Breast epithelium (tissue), 4 donors: ENCODE measurements around the gene ALOX12B. TPM values are rescaled to one million over a fixed set of nuclear protein-coding genes. Genes with fewer than 3 reads are reported as not detected.

Experiments
- DNase-seq, 2 donors: peaks; one replicate each; pipeline ENCODE4 v3.0.0-alpha.2; 2019; ENCODE audit warnings: low spot score in 2 of 2
- H3K27ac ChIP-seq, 2 donors: fragments of 200-600 bp; sonication (generic) in 1 of 2; one replicate each; pipeline ENCODE4 v1.5.1; 2016 to 2019; ENCODE audit warnings: mild to moderate bottlenecking in 1 of 2
- H3K27me3 ChIP-seq, 2 donors: fragments of 200-600 bp; sonication (generic) in 1 of 2; one replicate each; pipeline versions ENCODE4 v1.5.1 to v1.6.0; 2017 to 2019; ENCODE audit warnings: control low read depth in 1 of 2, mild to moderate bottlenecking in 1 of 2
- H3K36me3 ChIP-seq: fragments of 200-600 bp; one replicate; pipeline ENCODE4 v1.5.1; 2019
- H3K4me1 ChIP-seq, 2 donors: fragments of 200-600 bp; sonication (generic); one replicate each; pipeline ENCODE4 v1.5.1; 2016 to 2019; ENCODE audit warnings: control low read depth in 1 of 2
- H3K4me3 ChIP-seq, 3 donors: fragments of 200-600 bp; sonication (generic); 1 replicate in 2 of 3; 2 replicates in 1 of 3; pipeline ENCODE4 v1.5.1; 2016 to 2019; ENCODE audit warnings: mild to moderate bottlenecking in 3 of 3, moderate library complexity in 2 of 3
- H3K9me3 ChIP-seq, 2 donors: fragments of 200-600 bp; sonication (generic) in 1 of 2; one replicate each; pipeline ENCODE4 v1.5.1; 2016 to 2019; ENCODE audit warnings: control low read depth in 1 of 2
- POLR2A ChIP-seq: fragments of 450-650 bp; IDR thresholded peaks from one replicate; pipeline ENCODE4 v1.6.1; 2016; ENCODE audit warnings: antibody characterized with exemption, mild to moderate bottlenecking, moderate library complexity
- POLR2AphosphoS5 ChIP-seq, 3 donors: sonication (generic); formaldehyde crosslinking; IDR thresholded peaks; one replicate each; pipeline ENCODE4 v1.6.1; 2017; ENCODE audit warnings: antibody characterized with exemption in 3 of 3
- intact Hi-C: fragments of 100-400 bp; cut with DNase I; formaldehyde crosslinking; loops from one replicate; pipeline ENCODE4 v1.15.1; 2023; ENCODE audit warnings: low total_unique reads
- total RNA-seq, 3 donors: library from RNA; depleted of rRNA; stranded (reverse); fragments of >200 nt; gene quantifications; one replicate each; pipeline ENCODE4 v1.1.0, GENCODE V29; 2016
- TF ChIP-seq, protein P1 (sequence below), 3 donors: fragments of 450-650 bp; IDR thresholded peaks; one replicate each; pipeline ENCODE4 v1.5.1; 2016 to 2017; ENCODE audit warnings: antibody characterized with exemption in 3 of 3, mild to moderate bottlenecking in 3 of 3, moderate library complexity in 3 of 3

Gene ALOX12B
- total RNA-seq, 3 donors from 2014 or later = not detected

DNA sequence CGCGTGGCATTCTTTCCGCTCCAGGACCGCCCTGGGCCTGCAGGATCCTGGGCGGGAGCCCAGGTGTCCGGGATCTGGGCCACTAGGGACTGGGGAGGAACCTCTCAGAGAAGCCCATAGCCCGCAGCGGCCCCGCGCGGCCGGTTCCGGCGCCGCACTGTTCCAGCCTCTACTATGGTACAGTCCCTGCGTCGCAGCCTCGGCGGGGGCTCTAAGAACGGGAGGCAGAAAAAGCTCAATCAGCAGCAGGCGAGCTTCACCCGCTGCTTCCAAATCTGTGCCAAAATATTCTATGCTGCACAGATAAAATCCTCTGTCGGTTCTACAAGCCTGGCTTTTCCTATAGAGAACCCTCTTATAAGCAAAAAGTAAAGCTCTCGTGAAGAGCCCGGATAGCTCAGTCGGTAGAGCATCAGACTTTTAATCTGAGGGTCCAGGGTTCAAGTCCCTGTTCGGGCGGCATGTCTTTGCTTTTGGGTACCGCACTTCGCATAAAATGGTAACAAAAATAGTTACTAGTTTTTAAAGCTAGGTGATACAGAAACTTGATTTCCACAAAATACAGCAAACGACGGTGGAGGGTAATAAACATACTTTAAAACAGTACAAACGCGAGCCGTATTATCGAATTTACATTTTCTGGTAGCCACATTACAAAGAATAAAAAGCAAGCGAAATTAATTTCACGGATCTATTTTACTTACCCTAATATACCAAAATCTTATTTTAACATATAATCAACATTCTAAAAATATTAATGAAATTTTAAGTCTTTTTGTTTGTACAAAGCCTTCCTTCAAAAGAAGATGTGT, 31.5 kb upstream of the ALOX12B start:
- Histone ChIP-seq H3K27ac (peak overlapping the region; percentile 92 to 94), H3K4me1 (peaks cover 10 to 24% of the 10 kb centered on the region in 2 donors), H3K9me3 (no peaks in the 10 kb centered on the region), H3K36me3 (no peaks in the 10 kb centered on the region), H3K27me3 (peaks cover 0 to 6% of the 10 kb centered on the region in 2 donors), H3K4me3 (peak overlapping the region; percentile 43 to 71 (median 66))
- TF ChIP-seq POLR2AphosphoS5 (IDR thresholded peaks at IDR 0.05) = peak in 1 of 3 donors; percentile 34
- TF ChIP-seq POLR2A = no peak
- TF ChIP-seq, protein P1, sequence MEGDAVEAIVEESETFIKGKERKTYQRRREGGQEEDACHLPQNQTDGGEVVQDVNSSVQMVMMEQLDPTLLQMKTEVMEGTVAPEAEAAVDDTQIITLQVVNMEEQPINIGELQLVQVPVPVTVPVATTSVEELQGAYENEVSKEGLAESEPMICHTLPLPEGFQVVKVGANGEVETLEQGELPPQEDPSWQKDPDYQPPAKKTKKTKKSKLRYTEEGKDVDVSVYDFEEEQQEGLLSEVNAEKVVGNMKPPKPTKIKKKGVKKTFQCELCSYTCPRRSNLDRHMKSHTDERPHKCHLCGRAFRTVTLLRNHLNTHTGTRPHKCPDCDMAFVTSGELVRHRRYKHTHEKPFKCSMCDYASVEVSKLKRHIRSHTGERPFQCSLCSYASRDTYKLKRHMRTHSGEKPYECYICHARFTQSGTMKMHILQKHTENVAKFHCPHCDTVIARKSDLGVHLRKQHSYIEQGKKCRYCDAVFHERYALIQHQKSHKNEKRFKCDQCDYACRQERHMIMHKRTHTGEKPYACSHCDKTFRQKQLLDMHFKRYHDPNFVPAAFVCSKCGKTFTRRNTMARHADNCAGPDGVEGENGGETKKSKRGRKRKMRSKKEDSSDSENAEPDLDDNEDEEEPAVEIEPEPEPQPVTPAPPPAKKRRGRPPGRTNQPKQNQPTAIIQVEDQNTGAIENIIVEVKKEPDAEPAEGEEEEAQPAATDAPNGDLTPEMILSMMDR (IDR thresholded peaks at IDR 0.05) = peak; percentile 70 to 91 (median 88)
- DNase-seq = peak; percentile 90 to 91
- intact Hi-C loops = no loop called here

DNA sequence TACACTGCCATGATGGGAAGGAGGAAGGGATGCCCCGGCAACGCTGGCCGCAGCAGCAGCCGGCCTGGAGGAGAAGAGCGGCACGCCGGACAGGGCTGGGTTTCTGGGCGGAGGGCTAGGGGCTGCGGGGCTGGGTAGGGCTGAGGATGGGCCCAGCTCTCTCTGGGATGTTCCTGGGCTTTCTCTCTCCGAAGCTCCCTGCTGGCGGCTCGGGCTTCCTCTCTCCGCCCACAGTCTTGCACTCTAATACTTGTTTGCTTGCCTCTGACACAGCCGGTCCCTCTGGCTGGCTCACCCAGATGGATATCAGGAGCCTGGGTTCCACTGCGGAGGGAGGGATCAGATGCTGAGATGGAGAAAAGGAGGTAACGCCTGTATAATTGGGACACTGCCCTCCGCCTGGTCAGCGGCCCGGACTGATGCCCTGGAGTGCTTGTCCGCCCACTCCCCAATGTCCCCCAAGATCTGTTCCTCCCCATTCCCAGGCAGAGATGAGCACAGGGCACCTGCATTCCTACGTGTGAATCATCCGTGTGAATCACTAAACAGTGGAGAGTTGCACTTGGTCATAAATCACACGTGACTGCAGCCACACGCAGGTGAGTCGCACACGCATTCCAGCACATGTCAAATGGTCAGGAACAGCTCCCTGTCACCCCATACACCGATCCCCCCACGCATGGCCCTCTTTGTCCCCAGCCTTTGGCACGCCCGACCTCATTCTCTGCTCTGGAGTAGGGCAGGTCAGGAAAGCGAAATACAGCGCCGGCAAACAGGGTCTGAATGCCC, 30.7 kb upstream of the ALOX12B start, which contains the start of gene ALOXE3:
ALOXE3 (minus strand) TSS at position 535 of the 789 bp plus-strand sequence; CDS start at position 11, 524 bp downstream.
- TF ChIP-seq POLR2AphosphoS5 (IDR thresholded peaks at IDR 0.05) = peak in 2 of 3 donors; percentile 8 to 30
- TF ChIP-seq POLR2A = no peak
- Histone ChIP-seq H3K4me3 (peak within 1 kb of the TSS; percentile 43 to 71 (median 66)), H3K27ac (peak within 1 kb of the TSS; percentile 92 to 94), H3K36me3 (no peaks in the 10 kb centered on the region), H3K4me1 (peaks cover 7 to 18% of the 10 kb centered on the region in 2 donors), H3K9me3 (no peaks in the 10 kb centered on the region), H3K27me3 (peaks cover 0 to 6% of the 10 kb centered on the region in 2 donors)
- peak in 1 of 2 donors; percentile 73 for DNase-seq
- intact Hi-C loops = no loop called here

DNA sequence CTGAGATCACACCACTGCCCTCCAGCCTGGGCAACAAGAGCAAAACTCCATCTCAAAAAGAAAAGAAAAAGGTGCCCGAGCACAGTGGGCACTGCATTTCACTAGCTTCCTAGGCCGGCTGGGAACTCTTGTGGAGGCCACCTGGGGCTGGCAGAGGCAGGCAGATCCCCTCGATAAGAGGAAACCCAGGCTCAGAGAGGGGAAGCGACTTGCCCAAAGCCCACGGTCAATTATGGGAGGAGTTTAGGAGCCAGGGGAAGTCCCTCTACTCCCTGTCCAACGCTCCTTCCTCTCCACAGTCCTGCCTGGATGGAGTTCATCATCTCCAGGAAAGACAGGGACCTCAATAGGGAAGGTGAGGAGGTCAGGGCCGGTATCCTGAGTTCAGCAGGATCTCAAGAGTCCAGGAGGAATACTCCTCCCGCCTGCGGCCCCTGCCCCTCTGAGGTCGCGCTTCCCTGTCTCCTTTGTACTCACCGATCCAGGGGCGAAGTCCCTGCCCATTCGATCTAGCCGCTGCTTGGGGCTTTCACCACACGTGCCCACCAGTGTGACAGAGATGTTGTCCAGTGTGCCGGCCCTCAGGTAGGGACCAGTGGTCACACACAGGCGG, 30.0 kb upstream of the ALOX12B start:
- Histone ChIP-seq H3K27ac (peak overlapping the region; percentile 92 to 94), H3K9me3 (no peaks in the 10 kb centered on the region), H3K36me3 (no peaks in the 10 kb centered on the region), H3K4me3 (peak overlapping the region; percentile 43 to 71 (median 66)), H3K4me1 (peaks cover 4 to 13% of the 10 kb centered on the region in 2 donors), H3K27me3 (peaks cover 0 to 6% of the 10 kb centered on the region in 2 donors)
- TF ChIP-seq POLR2A = no peak
- TF ChIP-seq, protein P1 (IDR thresholded peaks at IDR 0.05) = peak in 1 of 3 donors; percentile 9
- DNase-seq = no peak
- intact Hi-C loops = no loop called here

DNA sequence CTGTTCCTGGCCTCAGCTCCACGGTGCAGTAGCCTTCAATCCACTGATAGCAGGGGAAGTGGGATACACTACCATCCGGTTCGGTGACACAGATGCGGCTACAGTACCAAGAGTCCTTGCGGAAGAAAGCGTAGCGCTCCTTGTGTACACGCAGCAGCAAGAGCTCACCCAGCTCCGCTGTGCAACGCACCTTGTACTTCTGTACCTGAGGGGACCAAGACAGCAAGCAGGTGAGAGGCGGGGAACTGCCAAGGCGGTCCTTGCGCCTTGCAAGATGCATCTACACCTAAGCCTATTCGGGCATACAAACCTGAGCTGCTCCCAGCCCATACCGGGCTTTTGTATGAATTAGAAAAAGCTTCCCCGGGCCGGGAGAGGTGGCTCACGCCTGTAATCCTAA, 29.3 kb upstream of the ALOX12B start:
- H3K9me3 ChIP-seq = no peaks in the 10 kb centered on the region
- peaks cover 0 to 6% of the 10 kb centered on the region in 2 donors for H3K27me3 ChIP-seq
- TF ChIP-seq, protein P1 (IDR thresholded peaks at IDR 0.05) = no peak
- no peak for TF ChIP-seq POLR2A
- no peak for TF ChIP-seq POLR2AphosphoS5 (IDR thresholded peaks at IDR 0.05)
- no peak for DNase-seq
- no peak overlapping the region for H3K4me3 ChIP-seq
- no peak overlapping the region for H3K27ac ChIP-seq
- no peaks in the 10 kb centered on the region for H3K36me3 ChIP-seq
- peaks cover 4 to 12% of the 10 kb centered on the region in 2 donors for H3K4me1 ChIP-seq
- intact Hi-C loops = no loop called here

DNA sequence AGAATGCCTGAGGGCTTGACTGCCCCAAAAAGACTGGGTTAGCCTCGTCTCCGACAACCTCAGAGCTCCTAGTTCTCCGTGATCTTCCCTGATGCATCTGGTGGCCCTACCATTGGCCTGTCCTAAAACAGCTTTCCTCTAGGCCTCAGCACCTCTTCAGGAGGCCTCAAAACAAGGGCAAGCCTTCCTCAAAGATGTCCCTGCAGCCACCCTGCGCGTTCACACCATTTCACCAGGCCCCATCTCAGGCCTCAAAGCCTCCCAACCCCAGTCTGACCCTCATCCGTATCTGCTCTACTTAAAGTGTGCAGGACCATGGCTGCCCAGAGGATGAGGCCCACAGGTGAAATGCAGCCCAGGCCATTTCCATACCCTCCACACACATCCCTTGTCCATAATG, 23.4 kb upstream of the ALOX12B start:
- H3K27ac ChIP-seq = no peak overlapping the region
- intact Hi-C loops = no loop called here

More for the DNA sequence above, 23.4 kb upstream of the ALOX12B start:
- H3K27me3 ChIP-seq = peaks cover 0 to 16% of the 10 kb centered on the region in 2 donors
- DNase-seq = no peak
- no peaks in the 10 kb centered on the region for H3K9me3 ChIP-seq
- no peaks in the 10 kb centered on the region for H3K4me1 ChIP-seq
- H3K4me3 ChIP-seq = no peak overlapping the region
- H3K36me3 ChIP-seq = no peaks in the 10 kb centered on the region
- TF ChIP-seq, protein P1 (IDR thresholded peaks at IDR 0.05) = no peak
- no peak for TF ChIP-seq POLR2A
- TF ChIP-seq POLR2AphosphoS5 (IDR thresholded peaks at IDR 0.05) = no peak
